ENCODE data around the gene SMAD5. TPM values are rescaled to one million over a fixed set of nuclear protein-coding genes. Genes with fewer than 3 reads are reported as not detected.

Gene SMAD5
- total RNA-seq, 1 donor from 2014 or later = 40.1 TPM

- DNase-seq (ENCODE audit: low read depth) = no peak
- no peaks in the 10 kb centered on the region for H3K36me3 ChIP-seq (ENCODE audit: control insufficient read depth, insufficient read depth, low read length)
Measured at GRCh38 chr5:136228136-136228757, 95.6 kb downstream of the SMAD5 start.

GRCh38 chr5:136230176-136230575 lies 97.5 kb downstream of the SMAD5 start:
- DNase-seq (ENCODE audit: low read depth) = no peak
- H3K4me3 ChIP-seq (ENCODE audit: low read depth, low read length) = no peak overlapping the region
- no peak for TF ChIP-seq CTCF (IDR thresholded peaks at IDR 0.05; ENCODE audit: insufficient read depth, low read length, poor library complexity, severe bottlenecking)
- H3K36me3 ChIP-seq (ENCODE audit: control insufficient read depth, insufficient read depth, low read length) = no peaks in the 10 kb centered on the region
- no peaks in the 10 kb centered on the region for H3K27me3 ChIP-seq (ENCODE audit: control insufficient read depth, insufficient read depth, low read length)

More at GRCh38 chr5:136228136-136228757, 95.6 kb downstream of the SMAD5 start:
- Histone ChIP-seq H3K4me3 (ENCODE audit: low read depth, low read length) (no peak overlapping the region), H3K27me3 (ENCODE audit: control insufficient read depth, insufficient read depth, low read length) (no peaks in the 10 kb centered on the region)
- no peak for TF ChIP-seq CTCF (IDR thresholded peaks at IDR 0.05; ENCODE audit: insufficient read depth, low read length, poor library complexity, severe bottlenecking)

- TF ChIP-seq CTCF (IDR thresholded peaks at IDR 0.05; ENCODE audit: insufficient read depth, low read length, poor library complexity, severe bottlenecking) = no peak
- DNase-seq (ENCODE audit: low read depth) = no peak
- no peak overlapping the region for H3K4me3 ChIP-seq (ENCODE audit: low read depth, low read length)
Measured at GRCh38 chr5:136232316-136232715, 99.7 kb downstream of the SMAD5 start.

More at GRCh38 chr5:136232316-136232715, 99.7 kb downstream of the SMAD5 start:
- Histone ChIP-seq H3K36me3 (ENCODE audit: control insufficient read depth, insufficient read depth, low read length) (no peaks in the 10 kb centered on the region), H3K27me3 (ENCODE audit: control insufficient read depth, insufficient read depth, low read length) (no peaks in the 10 kb centered on the region)

Other genes with a start within 250 kb of the SMAD5 start
- gene IL9, start 237.0 kb upstream of the SMAD5 start, total RNA-seq = not detected in 2 replicates
- gene LECT2, start 177.9 kb upstream of the SMAD5 start, total RNA-seq = not detected in 2 replicates
- gene TGFBI, start 103.9 kb upstream of the SMAD5 start, total RNA-seq = 443 and 453 TPM in 2 replicates
- gene SMIM32, start 60.3 kb downstream of the SMAD5 start, total RNA-seq = 0.08 TPM in 1 of 2 replicates, not detected in the other
- gene TRPC7, start 232.7 kb downstream of the SMAD5 start, total RNA-seq = not detected in 2 replicates